Thoracic aorta (tissue), 2 donors: ENCODE results near the gene RGMB. TPM values are rescaled to one million over a fixed set of nuclear protein-coding genes. Genes with fewer than 3 reads are reported as not detected.

Experiments used
- ATAC-seq: fragments of 150-250 bp; one replicate; pipeline ENCODE4 v1.8.0; 2017; ENCODE audit warnings: low read depth; ENCODE audit not compliant: insufficient number of reproducible peaks, low FRiP score
- DNase-seq: peaks from one replicate; pipeline ENCODE4 v3.0.0-alpha.2; 2020; ENCODE audit warnings: low spot score
- H3K27ac ChIP-seq, 2 donors: fragments of 200-600 bp; sonication (generic); 1 replicate in 1 of 2; 2 replicates in 1 of 2; pipeline ENCODE4 v1.5.1; 2016; ENCODE audit warnings: mild to moderate bottlenecking in 2 of 2, moderate library complexity in 2 of 2
- H3K27me3 ChIP-seq: fragments of 200-600 bp; sonication (generic); replicated peaks from 2 replicates; pipeline ENCODE4 v1.6.0; 2016; ENCODE audit warnings: mild to moderate bottlenecking; ENCODE audit not compliant: insufficient read depth
- H3K36me3 ChIP-seq: fragments of 200-600 bp; sonication (generic); one replicate; pipeline ENCODE4 v1.5.1; 2016
- H3K4me1 ChIP-seq, 2 donors: fragments of 200-600 bp; sonication (generic); 1 replicate in 1 of 2; 2 replicates in 1 of 2; pipeline versions ENCODE4 v1.5.1 to v1.6.0; 2016; ENCODE audit warnings: low read depth in 2 of 2, mild to moderate bottlenecking in 1 of 2; ENCODE audit not compliant: control insufficient read depth in 1 of 2
- H3K4me3 ChIP-seq: fragments of 200-600 bp; sonication (generic); 2 replicates; pipeline ENCODE4 v1.5.1; 2016; ENCODE audit warnings: mild to moderate bottlenecking
- H3K9me3 ChIP-seq: fragments of 200-600 bp; sonication (generic); 2 replicates; pipeline ENCODE4 v1.5.1; 2016
- CTCF ChIP-seq: fragments of 200-600 bp; sonication (generic); IDR thresholded peaks from one replicate; pipeline ENCODE4 v1.5.1; 2019; ENCODE audit warnings: antibody characterized with exemption
- total RNA-seq, 2 donors: library from RNA; depleted of rRNA; stranded (reverse); fragments of >200 nt; gene quantifications; one replicate each; pipeline versions ENCODE4 v1.1.0 to v1.2.3, GENCODE V29; 2016

Gene RGMB
- total RNA-seq, 2 donors from 2014 or later: 11.9 to 23.1 TPM

- no peaks in the 10 kb centered on the region for H3K4me1 ChIP-seq
- TF ChIP-seq CTCF: no peak
Measured at GRCh38 chr5:98827588-98828284, 54.3 kb downstream of the RGMB start.

GRCh38 chr5:98836175-98836574, 62.7 kb downstream of the RGMB start:
- no peaks in the 10 kb centered on the region for H3K4me1 ChIP-seq
- ATAC-seq (no peak), DNase-seq (no peak)
- TF ChIP-seq CTCF: no peak
- no peaks in the 10 kb centered on the region for H3K9me3 ChIP-seq
- H3K27ac ChIP-seq: no peak overlapping the region
- no peaks in the 10 kb centered on the region for H3K36me3 ChIP-seq
- H3K4me3 ChIP-seq: no peak overlapping the region
- H3K27me3 ChIP-seq: no peaks in the 10 kb centered on the region

More at GRCh38 chr5:98827588-98828284, 54.3 kb downstream of the RGMB start:
- no peak for ATAC-seq
- no peak for DNase-seq
- H3K9me3 ChIP-seq: no peaks in the 10 kb centered on the region
- H3K27ac ChIP-seq: no peak overlapping the region
- no peaks in the 10 kb centered on the region for H3K27me3 ChIP-seq
- no peaks in the 10 kb centered on the region for H3K36me3 ChIP-seq
- no peak overlapping the region for H3K4me3 ChIP-seq

DNA sequence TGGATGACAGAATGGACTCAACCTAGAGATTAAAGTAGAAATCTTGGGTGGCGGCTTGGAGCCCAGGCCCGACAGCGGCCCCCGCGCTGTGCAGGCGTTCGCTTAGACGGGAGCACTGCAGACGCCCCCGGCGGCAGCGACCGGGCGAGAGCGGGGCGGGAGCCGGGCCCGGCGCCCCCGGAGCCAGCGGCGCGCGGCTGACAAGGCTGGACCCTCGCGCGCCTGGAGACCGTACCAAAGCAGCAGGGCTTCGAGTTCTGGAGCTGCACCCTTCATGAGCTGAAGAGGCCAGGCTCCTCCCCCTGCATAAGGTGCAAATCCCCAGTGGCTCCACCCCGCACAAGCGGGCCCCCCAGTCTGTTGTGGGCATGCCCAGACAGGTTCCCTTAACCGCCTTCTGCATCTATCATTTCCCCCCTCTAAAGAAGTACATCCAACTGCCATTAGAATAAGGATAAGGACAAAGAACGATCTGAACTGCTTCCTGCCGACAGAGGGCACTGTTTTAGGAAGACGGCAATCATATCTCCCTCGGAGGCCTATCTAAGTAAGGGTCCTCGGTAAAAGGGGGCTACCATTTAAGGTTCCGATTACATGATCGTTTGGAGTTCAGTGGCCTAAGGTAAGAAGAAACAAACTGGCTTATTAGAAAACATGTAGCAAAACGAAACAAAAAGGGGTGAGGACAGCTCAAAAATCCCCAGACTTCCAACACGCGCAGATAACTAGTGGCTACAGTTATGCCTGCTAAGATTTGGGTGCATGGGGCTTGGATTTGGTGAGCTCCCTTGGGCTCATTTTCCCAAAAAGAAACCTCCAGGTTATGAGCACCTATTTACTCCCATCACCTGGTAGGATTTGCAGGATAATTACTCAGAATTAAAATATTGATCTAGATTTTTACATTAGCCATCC, 66.3 kb downstream of the RGMB start:
- Histone ChIP-seq H3K9me3 (no peaks in the 10 kb centered on the region), H3K4me3 (peak overlapping the region; percentile 57), H3K4me1 (no peaks in the 10 kb centered on the region), H3K36me3 (no peaks in the 10 kb centered on the region), H3K27ac (no peak overlapping the region), H3K27me3 (no peaks in the 10 kb centered on the region)
- DNase-seq (no peak), ATAC-seq (no peak)
- no peak for TF ChIP-seq CTCF

- H3K36me3 ChIP-seq: no peaks in the 10 kb centered on the region
- H3K9me3 ChIP-seq: no peaks in the 10 kb centered on the region
- no peak for TF ChIP-seq CTCF
- ATAC-seq (no peak), DNase-seq (no peak)
- H3K4me1 ChIP-seq: no peaks in the 10 kb centered on the region
- H3K4me3 ChIP-seq: no peak overlapping the region
- no peak overlapping the region for H3K27ac ChIP-seq
- no peaks in the 10 kb centered on the region for H3K27me3 ChIP-seq
Measured at GRCh38 chr5:98840946-98841345, 67.5 kb downstream of the RGMB start.

DNA sequence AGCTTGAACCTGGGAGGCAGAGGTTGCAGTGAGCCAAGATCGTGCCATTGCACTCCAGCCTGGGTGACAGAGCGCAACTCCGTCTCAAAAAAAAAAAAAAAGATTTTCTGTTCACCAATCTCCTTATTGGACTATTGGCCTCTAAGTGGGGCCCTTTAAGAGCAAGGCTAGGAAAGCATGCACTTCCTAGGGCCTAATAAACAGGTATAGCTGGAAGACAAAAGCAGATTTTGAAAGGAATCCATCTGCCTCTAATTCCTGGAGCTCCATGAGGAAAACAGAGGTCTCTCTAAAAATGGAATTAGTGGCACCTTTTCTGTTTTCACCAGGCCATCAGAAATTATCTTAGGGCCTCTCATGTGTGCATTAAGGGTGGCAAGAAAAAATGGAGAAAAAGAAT, 70.0 kb downstream of the RGMB start:
- Histone ChIP-seq H3K4me1 (no peaks in the 10 kb centered on the region), H3K36me3 (no peaks in the 10 kb centered on the region), H3K9me3 (no peaks in the 10 kb centered on the region), H3K4me3 (no peak overlapping the region), H3K27ac (no peak overlapping the region), H3K27me3 (no peaks in the 10 kb centered on the region)
- DNase-seq: no peak
- ATAC-seq: no peak
- TF ChIP-seq CTCF: no peak
